Measurements from ENCODE around the gene MYO18A. TPM values are rescaled to one million over a fixed set of nuclear protein-coding genes. Genes with fewer than 3 reads are reported as not detected.

Gene MYO18A
- total RNA-seq, 1 donor from 2014 or later, result 30.0 TPM

DNA sequence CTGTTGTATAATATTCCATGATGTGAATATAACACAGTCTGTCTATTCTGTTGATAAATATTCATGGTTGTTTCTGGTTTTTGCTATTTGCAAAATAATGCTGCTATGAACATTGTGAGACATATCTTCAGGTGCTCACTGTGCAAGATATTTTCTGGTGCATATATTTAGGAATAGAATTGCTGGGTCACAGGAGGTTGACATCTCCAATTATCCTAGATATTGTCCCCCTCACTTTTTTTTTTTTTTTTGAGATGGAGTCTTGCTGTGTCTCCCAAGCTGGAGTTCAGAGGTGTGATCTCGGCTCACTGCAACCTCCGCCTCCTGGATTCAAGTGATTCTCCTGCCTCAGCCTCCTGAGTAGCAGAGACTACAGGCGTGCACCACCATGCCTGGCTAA lies 14.5 kb upstream of the MYO18A start:
- no peak overlapping the region for H3K4me3 Mint-ChIP-seq (ENCODE audit: unreplicated experiment)
- H3K27me3 Mint-ChIP-seq (ENCODE audit: low read depth), result peaks cover 9% of the 10 kb centered on the region
- TF ChIP-seq, protein P1, sequence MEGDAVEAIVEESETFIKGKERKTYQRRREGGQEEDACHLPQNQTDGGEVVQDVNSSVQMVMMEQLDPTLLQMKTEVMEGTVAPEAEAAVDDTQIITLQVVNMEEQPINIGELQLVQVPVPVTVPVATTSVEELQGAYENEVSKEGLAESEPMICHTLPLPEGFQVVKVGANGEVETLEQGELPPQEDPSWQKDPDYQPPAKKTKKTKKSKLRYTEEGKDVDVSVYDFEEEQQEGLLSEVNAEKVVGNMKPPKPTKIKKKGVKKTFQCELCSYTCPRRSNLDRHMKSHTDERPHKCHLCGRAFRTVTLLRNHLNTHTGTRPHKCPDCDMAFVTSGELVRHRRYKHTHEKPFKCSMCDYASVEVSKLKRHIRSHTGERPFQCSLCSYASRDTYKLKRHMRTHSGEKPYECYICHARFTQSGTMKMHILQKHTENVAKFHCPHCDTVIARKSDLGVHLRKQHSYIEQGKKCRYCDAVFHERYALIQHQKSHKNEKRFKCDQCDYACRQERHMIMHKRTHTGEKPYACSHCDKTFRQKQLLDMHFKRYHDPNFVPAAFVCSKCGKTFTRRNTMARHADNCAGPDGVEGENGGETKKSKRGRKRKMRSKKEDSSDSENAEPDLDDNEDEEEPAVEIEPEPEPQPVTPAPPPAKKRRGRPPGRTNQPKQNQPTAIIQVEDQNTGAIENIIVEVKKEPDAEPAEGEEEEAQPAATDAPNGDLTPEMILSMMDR (IDR thresholded peaks at IDR 0.05), result no peak
- H3K4me1 Mint-ChIP-seq (ENCODE audit: low read depth), result no peaks in the 10 kb centered on the region
- no peaks in the 10 kb centered on the region for H3K9me3 Mint-ChIP-seq (ENCODE audit: low read depth)
- no peak overlapping the region for H3K27ac Mint-ChIP-seq (ENCODE audit: unreplicated experiment)
- H3K36me3 Mint-ChIP-seq (ENCODE audit: low read depth), result no peaks in the 10 kb centered on the region
- DNase-seq (ENCODE audit: low spot score), result no peak

DNA sequence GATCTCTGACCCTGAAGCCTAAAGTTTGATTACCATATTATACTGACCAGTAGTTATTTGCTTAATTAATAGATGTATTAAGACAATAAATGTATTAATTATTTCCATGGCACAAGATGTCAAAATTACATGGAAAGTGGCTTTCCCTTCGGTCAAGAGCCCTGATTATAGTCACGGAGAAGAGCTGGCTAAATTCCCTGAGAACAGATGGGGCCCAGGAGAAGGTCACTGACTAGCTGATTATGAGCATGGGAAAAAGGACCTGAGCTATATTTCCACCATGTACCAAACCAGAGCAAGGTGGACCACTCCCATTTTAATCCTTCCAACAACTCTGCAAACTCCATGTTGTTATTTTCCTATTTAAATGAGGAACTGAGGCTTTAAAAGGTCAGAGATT lies 12.9 kb upstream of the MYO18A start:
- TF ChIP-seq, protein P1 (IDR thresholded peaks at IDR 0.05), result no peak
- Mint-ChIP-seq H3K9me3 (ENCODE audit: low read depth) (no peaks in the 10 kb centered on the region), H3K36me3 (ENCODE audit: low read depth) (no peaks in the 10 kb centered on the region), H3K27ac (ENCODE audit: unreplicated experiment) (no peak overlapping the region), H3K27me3 (ENCODE audit: low read depth) (peaks cover 11% of the 10 kb centered on the region), H3K4me3 (ENCODE audit: unreplicated experiment) (no peak overlapping the region), H3K4me1 (ENCODE audit: low read depth) (no peaks in the 10 kb centered on the region)
- no peak for DNase-seq (ENCODE audit: low spot score)

DNA sequence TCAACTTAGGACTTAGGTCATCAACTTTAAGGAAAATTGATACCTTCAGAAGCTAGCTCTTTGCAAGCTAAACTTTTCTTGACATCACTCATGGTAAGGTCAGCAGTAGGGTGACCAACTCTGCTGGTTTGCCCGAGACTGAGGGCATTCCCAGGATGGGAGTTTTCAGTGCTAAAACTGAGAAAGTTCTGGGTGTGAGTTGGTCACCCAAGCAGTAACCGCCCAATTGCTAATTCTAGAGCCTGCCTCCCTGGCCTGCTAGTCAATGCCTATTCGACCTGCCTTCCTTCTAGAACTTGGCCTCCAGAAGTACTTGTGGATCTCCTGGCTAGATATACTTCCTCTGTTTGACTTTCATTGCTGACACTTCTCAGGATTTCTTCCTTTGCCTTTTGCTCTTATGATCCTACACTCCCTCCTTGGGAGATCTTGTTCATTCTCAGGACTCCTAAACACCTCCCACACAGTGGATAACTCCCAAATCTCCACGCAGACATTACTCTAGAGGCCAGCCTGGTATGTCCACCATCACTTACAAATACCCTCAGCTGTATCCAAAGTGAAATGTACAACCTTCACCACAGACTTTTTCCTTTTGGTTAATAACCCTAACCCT lies 10.5 kb upstream of the MYO18A start:
- TF ChIP-seq, protein P1 (IDR thresholded peaks at IDR 0.05), result no peak
- no peaks in the 10 kb centered on the region for H3K36me3 Mint-ChIP-seq (ENCODE audit: low read depth)
- H3K4me1 Mint-ChIP-seq (ENCODE audit: low read depth), result no peaks in the 10 kb centered on the region
- H3K9me3 Mint-ChIP-seq (ENCODE audit: low read depth), result no peaks in the 10 kb centered on the region
- DNase-seq (ENCODE audit: low spot score), result no peak
- no peak overlapping the region for H3K27ac Mint-ChIP-seq (ENCODE audit: unreplicated experiment)
- H3K4me3 Mint-ChIP-seq (ENCODE audit: unreplicated experiment), result no peak overlapping the region
- H3K27me3 Mint-ChIP-seq (ENCODE audit: low read depth), result peaks cover 6% of the 10 kb centered on the region

DNA sequence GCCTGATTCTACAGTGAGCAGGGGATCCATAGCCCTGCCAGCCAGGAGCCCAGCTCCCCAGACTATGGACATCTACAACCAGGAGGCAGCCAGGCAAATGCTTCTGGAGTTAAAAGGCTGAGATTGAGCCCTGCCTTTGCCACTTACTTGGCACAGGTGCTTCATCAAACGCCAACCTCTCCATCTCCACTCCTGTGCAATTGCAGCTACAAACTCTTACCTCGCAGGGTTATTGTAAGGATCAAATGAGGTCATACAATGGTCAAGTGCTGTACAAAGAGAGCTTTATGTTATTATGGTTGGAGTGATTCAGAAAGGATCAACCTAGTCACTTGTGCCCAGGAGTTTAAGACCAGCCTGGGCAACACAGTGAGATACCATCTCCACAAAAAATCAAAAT lies 9.8 kb upstream of the MYO18A start:
- peaks cover 5% of the 10 kb centered on the region for H3K27me3 Mint-ChIP-seq (ENCODE audit: low read depth)
- H3K4me1 Mint-ChIP-seq (ENCODE audit: low read depth), result no peaks in the 10 kb centered on the region
- no peak overlapping the region for H3K4me3 Mint-ChIP-seq (ENCODE audit: unreplicated experiment)
- no peaks in the 10 kb centered on the region for H3K36me3 Mint-ChIP-seq (ENCODE audit: low read depth)
- TF ChIP-seq, protein P1 (IDR thresholded peaks at IDR 0.05), result no peak
- DNase-seq (ENCODE audit: low spot score), result no peak
- no peak overlapping the region for H3K27ac Mint-ChIP-seq (ENCODE audit: unreplicated experiment)
- H3K9me3 Mint-ChIP-seq (ENCODE audit: low read depth), result no peaks in the 10 kb centered on the region

DNA sequence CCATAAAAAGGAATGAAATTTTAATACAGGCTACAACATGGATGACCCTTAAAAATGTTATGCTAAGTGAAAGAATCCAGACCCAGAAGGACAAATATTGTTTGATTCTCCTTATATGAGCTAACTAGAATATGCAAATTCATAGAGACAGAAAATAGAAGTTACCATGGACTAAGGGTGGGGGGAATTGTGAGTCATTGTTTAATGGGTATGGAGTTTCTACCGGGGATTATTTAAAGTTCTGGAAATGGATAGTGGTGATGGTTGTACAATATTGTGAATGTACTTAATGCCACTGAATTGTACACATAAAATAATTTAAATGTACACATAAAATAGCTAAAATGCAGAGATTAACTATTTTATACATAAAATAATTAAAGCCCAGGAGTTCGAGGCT lies 9.2 kb upstream of the MYO18A start:
- no peaks in the 10 kb centered on the region for H3K4me1 Mint-ChIP-seq (ENCODE audit: low read depth)
- H3K36me3 Mint-ChIP-seq (ENCODE audit: low read depth), result no peaks in the 10 kb centered on the region
- no peak overlapping the region for H3K27ac Mint-ChIP-seq (ENCODE audit: unreplicated experiment)
- no peak for DNase-seq (ENCODE audit: low spot score)
- TF ChIP-seq, protein P1 (IDR thresholded peaks at IDR 0.05), result no peak
- H3K27me3 Mint-ChIP-seq (ENCODE audit: low read depth), result peaks cover 5% of the 10 kb centered on the region
- H3K4me3 Mint-ChIP-seq (ENCODE audit: unreplicated experiment), result no peak overlapping the region
- no peaks in the 10 kb centered on the region for H3K9me3 Mint-ChIP-seq (ENCODE audit: low read depth)

Data from chondrocyte (in vitro differentiated cells).